WTC11 (cell line): ENCODE results near the gene EVPLL.
"Not testable (repeated sequence)": the region's sequence is repeated elsewhere in the genome, so short reads cannot be mapped to it uniquely, and the experiment has no call there.

Experiments
- ATF6 ChIP-seq: sonication (generic); formaldehyde crosslinking; IDR thresholded peaks from 2 replicates; pipeline ENCODE4 v1.8.1; 2023; ENCODE audit warnings: mild to moderate bottlenecking, missing genetic modification reagents
- USF2 ChIP-seq: sonication (generic); formaldehyde crosslinking; IDR thresholded peaks from 2 replicates; pipeline ENCODE4 v1.8.1; 2023; ENCODE audit warnings: mild to moderate bottlenecking, missing genetic modification reagents, moderate library complexity

- not testable (repeated sequence) for TF ChIP-seq ATF6 (CRISPR knock-in tag); USF2
Observed at GRCh38 chr17:18387583-18387982, 10.0 kb downstream of the EVPLL start.
